NCI-H345 treated with DMSO at 0.1 percent for 48 hours (cell line): ENCODE data around the gene ZFAND3.

Experiments used
- DNase-seq: peaks from one replicate; lab custom pipeline; 2025; ENCODE audit not compliant: unreplicated experiment; lab: John Stamatoyannopoulos, UW

Gene ZFAND3

DNA sequence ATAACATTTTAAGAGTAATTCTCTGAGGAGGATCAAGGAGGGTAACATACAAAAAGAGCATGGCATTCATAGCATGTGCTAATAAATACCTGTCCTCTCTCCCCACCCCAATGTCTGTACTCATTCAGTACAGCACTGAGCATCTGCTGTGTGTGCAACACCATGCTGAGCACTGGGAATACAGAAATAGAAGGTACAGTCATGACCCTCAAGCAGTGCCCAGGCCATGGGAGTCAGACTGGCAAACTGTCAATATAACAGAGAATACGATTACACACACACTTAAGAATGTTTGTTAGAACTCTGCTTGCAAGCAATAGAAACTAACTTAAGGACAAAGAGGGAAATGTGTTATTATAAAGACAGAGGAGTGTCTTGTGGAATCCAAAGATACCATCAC lies 24.7 kb upstream of the ZFAND3 start:
- no peak for DNase-seq

DNA sequence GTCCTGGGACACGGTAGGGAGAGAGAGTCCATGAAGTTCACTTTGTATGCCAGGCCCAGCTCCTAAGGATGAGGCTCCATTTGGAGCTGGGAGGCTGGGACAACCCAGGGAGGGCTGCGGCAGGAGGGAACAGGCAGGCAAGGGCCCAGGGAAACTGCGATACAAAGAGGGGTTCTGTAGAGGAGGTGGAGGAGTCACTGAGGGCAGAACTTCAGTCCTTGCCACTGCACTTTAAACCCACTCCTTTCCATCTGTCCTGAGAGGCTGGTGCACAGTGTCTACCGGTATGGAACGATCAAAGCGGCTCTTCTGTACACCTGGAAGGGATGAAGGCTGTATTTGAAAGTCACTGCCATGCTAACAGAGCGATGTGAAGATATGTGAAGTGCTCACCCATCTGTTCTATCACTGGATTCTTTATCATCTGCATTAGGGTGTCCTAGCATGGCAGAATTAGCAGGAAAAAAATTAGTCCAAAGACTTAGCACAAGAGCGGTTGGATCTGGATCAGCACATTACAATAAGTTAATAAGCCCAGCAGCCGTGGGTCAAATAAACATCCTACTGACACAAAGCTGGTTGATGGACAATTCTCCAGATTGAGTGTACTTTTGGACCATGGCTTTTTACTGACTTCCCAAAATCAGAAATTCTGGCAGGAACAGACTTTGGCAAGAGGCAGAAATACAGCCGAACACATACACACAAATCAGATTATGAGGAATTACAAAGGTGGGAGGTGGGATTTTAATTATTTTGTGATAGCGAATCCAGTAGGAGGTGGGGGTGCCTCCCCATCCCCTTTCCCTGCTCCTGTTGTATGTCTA lies 20.9 kb upstream of the ZFAND3 start:
- DNase-seq: no peak

DNA sequence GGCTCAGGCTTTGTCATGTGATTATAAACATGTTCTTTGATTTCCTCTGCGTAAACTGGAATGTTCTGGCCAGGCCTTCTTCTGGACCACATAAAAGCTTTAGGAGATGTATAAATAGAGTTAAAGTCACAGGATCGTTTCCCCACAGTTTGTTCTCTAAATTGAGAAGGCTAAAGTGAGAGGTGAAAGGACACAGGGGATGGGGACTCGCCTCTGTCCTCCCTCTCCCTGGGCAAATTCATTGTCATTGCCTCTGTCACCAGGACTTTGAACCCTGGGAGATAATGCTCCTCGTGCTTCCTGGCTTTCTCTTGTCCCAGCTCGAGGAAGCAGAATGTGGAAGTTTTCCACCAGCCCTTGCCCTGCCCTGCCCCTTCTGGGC lies 20.3 kb upstream of the ZFAND3 start:
- DNase-seq: no peak

DNA sequence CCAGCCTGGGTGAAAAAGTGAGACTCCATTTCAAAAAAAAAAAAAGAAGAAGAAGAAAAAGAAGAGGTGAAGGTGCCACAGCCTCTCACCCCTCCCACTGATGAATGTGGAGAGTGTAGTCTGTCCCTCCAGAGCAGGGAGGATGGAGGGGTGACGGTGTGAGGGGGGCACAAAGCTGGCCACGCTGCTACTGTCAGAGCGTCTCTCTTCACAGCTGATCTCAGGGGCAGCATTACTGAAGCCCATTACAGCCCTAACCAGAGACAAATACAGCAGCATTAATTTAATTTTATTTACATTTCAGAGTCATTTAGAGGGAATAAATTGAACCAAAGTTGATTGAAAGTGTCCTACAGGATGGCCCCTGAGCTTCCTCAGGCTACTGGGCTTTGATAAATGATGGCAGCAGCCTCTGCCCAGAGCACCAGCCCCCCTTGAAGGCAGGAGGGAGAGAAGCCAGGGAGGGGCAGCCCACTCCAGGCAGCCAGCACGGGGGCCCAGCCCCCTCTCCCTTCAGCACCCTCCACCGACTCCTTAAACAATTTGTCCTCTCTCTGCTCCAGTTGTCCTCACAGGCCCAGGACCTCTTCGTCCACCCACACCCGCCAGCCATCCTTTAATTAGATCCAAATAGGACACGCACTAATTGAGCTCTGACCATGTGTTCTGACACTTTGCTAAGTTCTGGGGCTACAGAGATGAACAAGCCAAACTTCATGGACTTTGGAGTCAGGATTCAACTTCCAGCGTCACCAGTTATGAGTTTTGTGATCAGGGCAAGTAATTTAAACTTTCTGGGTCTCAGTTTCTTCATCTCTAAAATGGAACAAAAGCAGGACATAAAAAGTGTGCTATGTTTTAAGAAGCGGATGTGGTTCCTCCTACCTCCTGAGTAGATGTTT lies 18.6 kb upstream of the ZFAND3 start:
- DNase-seq: no peak

DNA sequence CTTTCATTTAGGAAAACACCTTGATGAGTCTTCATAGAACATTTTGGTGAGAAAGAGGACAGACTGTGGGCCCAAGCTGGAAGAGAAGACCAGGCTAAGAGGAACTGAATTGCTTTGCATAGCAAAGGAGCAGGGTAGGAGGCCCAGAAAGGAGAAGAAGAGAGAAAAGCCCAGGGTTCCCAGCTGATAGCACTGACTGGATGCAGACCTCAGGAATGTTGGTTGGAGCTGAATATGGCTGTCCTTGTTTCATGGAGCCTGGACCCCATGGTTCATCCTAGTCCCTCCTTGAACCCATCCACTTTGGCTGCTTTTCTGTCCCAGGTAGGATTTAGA lies 18.0 kb upstream of the ZFAND3 start:
- DNase-seq: no peak

DNA sequence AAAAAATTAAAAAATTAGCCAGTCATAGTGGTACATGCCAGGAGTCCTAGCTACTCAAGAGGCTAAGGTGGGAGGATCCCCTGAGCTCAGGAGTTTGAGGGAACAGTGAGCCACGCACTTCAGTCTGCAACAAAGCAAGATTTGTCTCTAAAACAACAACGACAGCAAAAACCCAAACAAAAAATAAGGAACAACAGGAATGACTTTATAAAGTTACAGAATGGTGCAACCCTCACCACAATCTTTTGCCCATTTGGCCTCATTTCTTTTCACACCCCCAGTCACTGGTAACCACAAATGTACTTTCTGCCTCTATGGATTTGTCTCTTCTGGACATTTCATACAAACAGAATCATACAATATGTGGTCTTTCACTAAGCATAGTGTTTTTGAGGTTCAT lies 16.7 kb upstream of the ZFAND3 start:
- no peak for DNase-seq

DNA sequence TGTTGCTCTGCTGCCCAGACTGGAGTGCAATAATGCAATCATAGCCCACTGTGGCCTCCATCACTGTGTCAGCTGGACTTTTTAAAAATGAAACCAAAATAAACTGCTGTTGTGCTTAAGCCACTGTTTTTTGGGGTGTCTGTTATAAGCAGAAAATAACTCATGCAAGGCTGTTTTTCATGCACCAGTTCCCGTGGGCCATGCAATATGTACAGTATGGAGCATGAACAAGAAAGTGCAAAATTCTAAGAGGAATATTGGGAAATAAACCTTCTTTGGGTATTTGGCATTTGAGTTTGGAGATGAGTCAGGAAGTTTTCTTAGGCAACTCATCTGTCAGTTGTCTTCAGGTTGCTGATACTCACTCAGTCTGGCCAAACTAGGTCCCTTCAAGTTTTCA lies 14.9 kb upstream of the ZFAND3 start:
- DNase-seq: no peak

DNA sequence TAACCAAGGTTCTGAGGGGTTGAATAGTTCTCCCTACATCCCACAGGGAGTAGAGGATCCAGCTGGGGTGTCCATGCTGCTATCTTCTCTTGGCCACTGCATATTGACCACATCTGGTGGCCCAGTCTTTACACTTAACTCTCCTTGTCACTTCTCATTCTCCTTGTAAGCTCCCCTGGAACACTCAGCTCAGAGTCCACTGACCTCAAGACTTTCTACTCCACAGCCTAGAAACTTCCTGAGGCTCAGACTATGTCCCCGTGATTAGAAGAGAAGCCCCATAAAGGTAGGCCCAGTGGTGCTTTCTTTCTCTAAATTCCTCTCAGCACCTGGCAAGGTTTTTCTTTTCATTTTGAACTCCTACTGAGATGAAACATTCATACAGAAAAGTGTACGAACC lies 13.3 kb upstream of the ZFAND3 start:
- DNase-seq: no peak

DNA sequence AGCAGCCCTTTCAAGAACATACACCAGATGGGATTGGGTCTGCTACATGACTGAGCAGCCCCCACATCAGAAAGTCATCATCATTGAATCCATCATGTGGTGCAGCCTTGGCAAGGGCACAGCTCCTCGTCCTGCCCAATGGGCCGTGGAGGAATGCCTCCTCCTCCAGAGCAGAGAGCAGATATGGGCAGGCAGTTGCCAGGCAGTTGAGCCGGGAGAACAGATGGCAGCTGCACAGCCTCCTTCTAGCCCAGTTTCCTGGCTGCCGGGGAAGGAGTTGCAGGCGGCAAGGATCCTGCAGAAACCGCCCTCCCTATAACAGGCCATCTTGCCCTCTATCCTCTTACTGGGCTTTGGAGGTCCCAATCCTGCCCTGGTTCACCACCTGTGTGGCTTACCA lies 11.9 kb upstream of the ZFAND3 start:
- DNase-seq: no peak

DNA sequence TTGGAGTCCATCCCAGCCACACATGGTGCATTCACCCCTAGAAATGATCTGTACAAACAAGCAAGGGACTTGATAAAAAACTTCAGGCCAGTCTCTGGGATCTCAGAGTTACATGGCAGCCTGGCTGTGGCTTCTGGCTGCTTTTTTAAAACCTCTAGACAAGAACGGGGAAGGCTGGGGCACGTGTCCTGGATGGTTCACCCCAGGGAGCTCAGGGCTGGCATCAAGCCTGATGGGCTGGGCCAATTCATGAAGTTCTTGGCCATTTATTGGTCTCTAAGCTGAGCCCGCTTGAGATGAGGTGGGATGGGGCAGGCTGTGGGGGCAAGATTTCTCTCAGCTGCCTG lies 10.4 kb upstream of the ZFAND3 start:
- DNase-seq: no peak

DNA sequence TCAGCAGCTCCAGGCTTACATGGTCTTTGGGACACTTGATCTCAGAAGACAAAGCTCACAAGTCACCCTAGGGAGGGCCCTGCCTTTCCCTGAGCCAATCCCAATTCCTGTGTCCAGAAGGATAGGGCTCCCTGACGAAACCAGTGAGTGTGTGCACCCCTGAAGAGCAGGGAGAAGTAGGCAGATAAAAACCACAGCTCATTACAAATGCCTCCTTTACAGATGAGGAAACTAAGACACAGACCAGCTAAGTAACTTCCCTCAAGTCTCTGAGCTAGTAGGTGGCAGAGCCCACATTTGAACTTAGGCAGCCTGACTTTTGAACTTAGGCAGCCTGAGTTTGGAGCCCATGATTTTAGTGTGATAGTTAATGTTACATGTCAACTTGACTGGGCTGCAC lies 6.7 kb upstream of the ZFAND3 start:
- no peak for DNase-seq

DNA sequence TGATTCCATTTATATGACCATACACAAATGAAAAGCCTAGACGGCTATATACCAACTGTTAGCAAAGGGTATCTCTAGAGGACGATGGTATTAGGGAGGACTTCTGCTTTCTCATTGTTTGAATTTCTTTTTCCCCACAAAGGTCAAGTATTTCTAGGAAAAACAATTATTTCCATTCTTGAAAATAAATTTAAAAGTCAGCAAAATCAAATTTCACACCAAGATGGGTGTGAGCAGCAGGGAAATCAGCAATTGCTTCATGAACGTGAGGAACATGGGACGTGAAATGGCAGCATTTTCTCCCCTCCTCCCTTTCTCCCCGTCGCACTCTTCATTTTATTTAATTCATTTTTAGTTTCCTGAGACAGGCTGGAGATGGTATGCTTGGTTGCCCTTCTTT lies 5.2 kb upstream of the ZFAND3 start:
- DNase-seq: no peak

DNA sequence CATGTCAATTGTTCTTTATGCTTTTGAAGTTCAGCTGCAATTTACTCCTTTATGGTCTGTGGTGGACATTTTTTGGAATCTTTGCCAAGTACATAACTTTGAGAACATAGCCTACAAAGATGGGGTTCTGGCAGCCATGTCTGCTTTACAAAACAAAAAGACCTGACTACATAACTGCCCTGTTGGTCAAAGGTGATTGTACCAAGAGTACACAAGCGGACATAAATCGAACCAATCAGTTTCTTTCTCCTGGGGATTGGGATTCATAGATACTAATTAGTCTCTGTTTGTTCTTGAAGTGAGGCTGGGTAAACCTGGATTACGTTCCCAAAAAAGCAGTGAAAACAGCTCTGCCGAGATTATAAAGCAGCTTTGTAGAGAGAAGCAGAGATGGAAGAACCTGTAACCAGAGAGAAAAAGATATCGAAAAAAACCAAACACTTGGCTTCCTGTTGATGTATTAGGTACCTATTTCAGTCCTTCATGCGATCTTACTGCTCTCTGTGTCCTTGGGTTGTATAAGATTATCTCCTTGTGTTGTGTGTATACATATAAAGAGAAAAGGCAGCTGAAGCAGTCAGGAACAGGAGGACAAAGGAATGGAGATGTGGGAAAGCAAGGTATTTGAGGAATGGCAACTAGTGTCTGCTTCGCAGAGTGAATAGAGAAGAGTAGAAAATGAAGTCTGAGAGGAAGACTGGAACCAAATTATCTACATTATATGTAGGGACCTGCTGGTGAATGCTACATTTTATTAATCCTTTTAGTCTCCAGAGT lies 2.7 kb upstream of the ZFAND3 start:
- no peak for DNase-seq

DNA sequence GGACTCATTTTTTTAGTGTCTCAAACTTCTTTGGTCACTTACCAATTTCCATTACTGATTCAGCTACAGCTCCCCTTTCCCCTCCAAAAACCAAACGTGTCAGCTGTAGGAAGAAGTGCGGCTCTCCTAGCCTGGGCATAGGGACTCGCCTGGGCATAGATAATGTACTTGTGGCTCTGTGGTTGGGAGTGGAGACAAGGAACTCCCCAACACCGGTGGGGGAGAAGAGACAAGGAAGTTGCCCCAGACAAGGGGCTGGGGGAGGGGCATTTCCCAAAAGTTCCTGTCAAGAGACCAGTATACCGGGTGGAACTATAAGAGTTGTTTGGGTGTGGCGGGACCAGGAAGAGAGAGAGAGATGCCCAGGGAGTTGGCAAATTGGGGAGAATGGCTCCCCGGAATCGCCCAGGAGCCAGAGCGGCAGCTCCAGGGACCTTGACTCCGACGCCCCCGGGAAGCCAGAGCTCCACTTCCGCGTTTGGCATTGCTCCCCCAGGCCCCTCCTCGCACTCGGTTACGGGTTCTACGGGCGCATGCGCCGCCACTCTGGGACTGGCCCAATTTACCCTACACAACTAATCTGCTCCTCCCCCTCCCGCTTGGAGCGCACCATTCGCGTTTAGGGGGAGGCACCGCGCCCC lies 871 bp upstream of the ZFAND3 start:
- peak; percentile 93 for DNase-seq

DNA sequence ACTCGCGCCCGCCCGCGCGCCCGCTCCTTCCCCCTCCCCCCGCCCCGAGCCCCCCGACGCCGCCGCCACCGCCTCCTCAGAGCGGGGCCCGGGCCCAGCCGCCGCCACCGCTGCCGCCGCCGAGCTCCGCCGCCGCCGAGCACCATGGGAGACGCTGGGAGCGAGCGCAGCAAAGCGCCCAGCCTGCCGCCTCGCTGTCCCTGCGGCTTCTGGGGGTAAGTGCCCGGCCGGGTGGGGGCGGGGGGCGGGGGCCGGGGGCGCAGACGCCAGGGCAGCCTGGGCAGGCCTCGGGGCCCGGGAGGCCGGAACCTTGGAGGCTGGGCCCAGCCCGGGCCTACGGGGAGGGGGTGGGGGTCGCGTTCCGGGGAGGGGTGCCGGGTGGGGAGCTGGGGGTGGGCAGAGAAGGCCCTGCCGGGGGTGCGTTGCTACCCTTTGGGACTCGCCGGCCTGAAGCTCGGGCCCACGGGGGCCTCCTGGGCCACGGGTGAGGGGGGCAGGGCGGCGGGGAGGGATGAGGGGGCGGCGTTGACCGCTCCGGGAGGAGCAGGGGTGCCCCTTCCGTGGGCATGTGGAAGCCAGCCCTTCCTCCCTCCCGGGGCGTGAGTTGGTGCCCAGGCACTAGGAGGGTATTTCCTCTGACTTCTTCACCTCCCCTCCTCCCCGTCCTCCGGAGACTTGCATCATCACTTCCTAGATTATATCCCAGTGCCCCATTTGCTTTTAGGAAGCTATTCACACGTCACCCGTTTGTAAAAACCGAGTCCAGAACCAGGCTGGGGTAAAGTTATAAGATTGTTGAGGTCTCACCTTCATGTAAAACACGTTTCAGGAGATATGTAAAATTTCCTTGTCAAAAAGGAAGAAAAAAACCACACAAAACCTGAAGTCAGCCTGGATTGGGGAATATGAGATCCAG lies 533 bp downstream of the ZFAND3 start:
- DNase-seq: peak; percentile 3

DNA sequence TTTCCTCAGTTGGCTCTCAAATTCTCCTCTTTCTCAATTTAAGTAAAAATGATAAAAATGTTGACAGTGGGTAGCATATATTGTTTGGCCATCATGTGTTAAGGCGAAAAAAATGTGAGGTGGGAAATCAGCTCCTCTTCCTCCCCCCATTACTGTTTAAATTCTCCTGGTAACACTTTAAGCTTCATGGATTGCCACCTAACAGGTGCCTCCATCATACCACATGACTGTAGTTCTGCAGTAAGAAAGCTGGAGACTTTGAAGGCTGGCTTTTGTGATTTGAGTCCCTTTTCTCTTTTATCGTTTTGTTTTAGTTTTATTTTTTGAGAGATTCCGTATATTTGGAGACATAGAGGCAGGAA lies 1.2 kb downstream of the ZFAND3 start:
- no peak for DNase-seq

DNA sequence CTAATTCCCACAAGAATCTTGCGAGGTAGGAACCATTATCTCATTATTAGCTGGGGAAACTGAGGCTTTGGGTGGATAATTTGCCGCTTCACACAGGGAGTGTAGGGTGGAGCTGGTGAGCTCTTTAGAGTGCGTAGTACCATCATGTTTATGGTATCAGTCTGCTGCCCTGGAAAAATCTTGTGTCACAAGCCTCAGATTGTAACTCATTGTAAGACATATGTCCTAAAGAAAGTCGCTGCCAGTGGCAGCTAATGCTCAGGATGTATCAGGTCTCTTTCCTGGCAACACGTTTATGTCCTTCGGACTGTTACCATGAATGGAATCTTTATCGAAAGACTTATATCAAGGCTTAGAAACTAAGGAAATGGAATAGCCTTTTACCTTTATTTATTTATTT lies 1.9 kb downstream of the ZFAND3 start:
- DNase-seq: no peak

DNA sequence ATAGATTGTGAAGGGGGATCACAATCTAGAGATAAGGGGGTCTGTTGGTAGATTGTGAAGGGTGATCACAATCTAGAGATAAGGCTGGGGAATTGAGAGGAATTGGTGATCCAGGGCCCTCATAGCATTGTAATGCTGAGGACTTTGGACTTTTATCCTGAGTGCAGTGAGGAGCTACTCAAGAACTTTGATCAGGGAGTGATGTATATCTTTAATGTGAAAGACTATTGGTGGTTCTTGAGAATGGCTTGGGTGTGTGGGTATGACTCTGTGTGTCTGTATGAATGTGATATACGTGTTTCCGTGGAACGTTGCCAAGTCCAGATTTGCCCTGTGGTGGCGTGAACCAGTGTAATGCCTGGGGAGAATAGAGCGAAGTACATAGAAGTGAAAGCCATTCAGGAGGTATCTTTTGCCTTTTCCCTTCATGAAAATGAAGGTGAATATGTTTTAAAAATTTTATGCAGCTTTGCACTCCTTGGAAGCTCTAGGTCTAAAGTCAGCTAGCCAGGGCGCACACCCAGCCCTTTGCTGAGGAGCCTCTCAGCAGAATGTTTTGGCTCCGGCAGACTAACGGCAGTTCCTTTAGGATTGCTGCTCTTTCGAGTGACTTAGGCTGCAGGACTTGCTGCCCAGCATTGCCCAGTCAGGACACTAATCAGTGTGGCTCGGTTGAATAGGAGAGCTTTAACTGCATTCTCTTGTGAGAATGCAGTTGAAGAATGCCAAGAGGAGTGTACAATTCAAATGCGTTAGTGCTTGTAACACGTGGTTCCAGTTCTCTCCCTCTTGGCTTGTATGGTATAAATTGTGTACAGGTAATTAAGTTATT lies 3.5 kb downstream of the ZFAND3 start:
- no peak for DNase-seq

DNA sequence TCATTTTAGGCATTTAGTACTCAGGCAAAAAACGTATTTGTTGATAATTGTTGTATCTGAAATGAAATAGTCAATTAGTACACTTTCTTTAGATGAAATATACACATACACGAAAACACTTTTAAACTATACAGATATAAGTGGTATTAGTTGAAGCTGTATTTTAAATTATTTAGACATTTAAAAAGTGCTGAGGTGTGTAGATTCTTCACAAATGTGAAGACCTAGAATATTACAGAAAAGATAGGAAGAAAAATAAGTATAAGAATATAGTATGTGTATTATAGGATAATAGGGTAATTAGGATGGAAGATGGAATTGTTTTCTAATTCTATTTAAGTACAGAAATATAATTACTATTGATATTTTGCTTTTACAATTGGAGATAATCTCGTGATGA lies 4.6 kb downstream of the ZFAND3 start:
- DNase-seq: no peak

DNA sequence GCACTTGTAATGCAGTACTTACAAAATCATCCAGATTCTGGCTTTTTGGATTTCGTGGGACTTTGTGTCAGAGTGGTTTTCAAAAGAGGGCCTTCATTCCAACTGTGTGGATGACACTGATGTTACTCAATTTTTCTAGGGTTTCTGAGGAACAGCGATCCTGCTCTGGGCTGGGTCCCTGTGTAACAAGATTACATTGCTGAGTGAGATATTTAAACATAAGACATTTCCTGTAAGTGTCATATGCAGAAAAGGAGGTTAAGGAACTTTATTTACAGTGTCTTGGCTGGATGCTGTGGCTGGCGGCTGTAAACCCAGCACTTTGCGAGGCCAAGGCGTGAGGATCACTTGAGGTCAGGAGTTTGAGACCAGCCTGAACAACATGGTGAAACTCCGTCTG lies 6.7 kb downstream of the ZFAND3 start:
- no peak for DNase-seq
